K562 (cell line): ENCODE results near the gene ABCC1. TPM values are rescaled to one million over a fixed set of nuclear protein-coding genes. Genes with fewer than 3 reads are reported as not detected.

Source experiments
- ATAC-seq: fragments of 200-7000 bp; cut with Tn5 transposase; 3 replicates; pipeline ENCODE4 v1.9.1; 2020; ENCODE audit warnings: moderate library complexity
- BruUV-seq: library from RNA; stranded (reverse); fragments of 400-500 nt; replicated peaks from 2 replicates; lab custom pipeline; 2021; lab: Mats Ljungman, UMichigan
- CTCF ChIA-PET: fragments of 300-600 bp; formaldehyde crosslinking; extraction: SDS; loops from one replicate; lab custom pipeline; 2021; ENCODE audit warnings: low intra/inter-chr PET ratio; lab: Yijun Ruan, JAX
- POLR2A ChIA-PET: fragments of 300-600, 350-650 bp; sonication (Branson Sonifier 250); formaldehyde crosslinking; extraction: SDS; loops from one replicate; lab custom pipeline; 2021; ENCODE audit warnings: antibody characterized with exemption, inconsistent platforms; lab: Yijun Ruan, JAX
- DNase-seq, 4 experiments: peaks; one replicate each; pipeline versions ENCODE4 v3.0.0 to v3.0.0-alpha.2; 2011 to 2018; ENCODE audit warnings: low spot score in 3 of 4, mixed read lengths in 3 of 4; ENCODE audit errors: extremely low read depth in 1 of 4
- FAIRE-seq: peaks from 2 replicates; lab custom pipeline; 2011; peaks lifted over from hg19 to GRCh38; lab: Jason Lieb, UNC
- H2AFZ ChIP-seq: 2 replicates; pipeline ENCODE4 v1.6.0; 2011; ENCODE audit warnings: low read depth, low read length, control low read depth, inconsistent platforms
- H3K27ac ChIP-seq: fragments of 200-600 bp; 3 replicates; pipeline ENCODE4 v1.8.0; 2011; ENCODE audit warnings: low read depth, mild to moderate bottlenecking, control low read depth, inconsistent platforms, low read length, moderate library complexity, mixed read lengths; ENCODE audit errors: extremely low read depth
- H3K27me3 ChIP-seq, 2 experiments: fragments of 300-600 bp in 1 of 2; 2 replicates in 1 of 2; 3 replicates in 1 of 2; pipeline versions ENCODE4 v1.6.0 to v1.8.0; 2011; ENCODE audit warnings: inconsistent platforms in 2 of 2, low read length in 2 of 2, mild to moderate bottlenecking in 1 of 2, mixed read lengths in 1 of 2, moderate library complexity in 1 of 2; ENCODE audit not compliant: control insufficient read depth in 2 of 2, insufficient read depth in 2 of 2
- H3K36me3 ChIP-seq: fragments of 300-600 bp; 3 replicates; pipeline ENCODE4 v1.8.0; 2011; ENCODE audit warnings: mild to moderate bottlenecking, low read length, inconsistent platforms; ENCODE audit not compliant: control insufficient read depth, insufficient read depth
- H3K4me1 ChIP-seq, 2 experiments: fragments of 200-600 bp in 1 of 2; replicated peaks in 1 of 2; 2 replicates in 1 of 2; 3 replicates in 1 of 2; pipeline versions ENCODE4 v1.5.1 to v1.8.0; 2011; ENCODE audit warnings: inconsistent platforms in 2 of 2, low read length in 2 of 2, mild to moderate bottlenecking in 1 of 2, mixed read lengths in 1 of 2, moderate library complexity in 1 of 2; ENCODE audit not compliant: control insufficient read depth in 2 of 2, insufficient read depth in 2 of 2
- H3K4me2 ChIP-seq: 2 replicates; pipeline ENCODE4 v1.6.1; 2011; ENCODE audit warnings: low read length, control low read depth, inconsistent platforms, mixed read lengths; ENCODE audit not compliant: insufficient read depth
- H3K4me3 ChIP-seq: fragments of 200-600 bp; sonication (generic), shearing (Covaris generic); 2 replicates; pipeline ENCODE4 v1.5.1; 2016; ENCODE audit warnings: control low read depth, inconsistent platforms
- H3K79me2 ChIP-seq: fragments of 200-600 bp; 3 replicates; pipeline ENCODE4 v1.8.0; 2011; ENCODE audit warnings: low read length, inconsistent platforms; ENCODE audit not compliant: control insufficient read depth, insufficient read depth
- H3K9ac ChIP-seq, 2 experiments: 2 replicates each; pipeline versions ENCODE4 v1.6.0 to v1.6.1; 2011; ENCODE audit warnings: low read depth in 2 of 2, low read length in 2 of 2, control low read depth in 1 of 2, inconsistent platforms in 1 of 2, mild to moderate bottlenecking in 1 of 2, mixed read lengths in 1 of 2; ENCODE audit not compliant: insufficient read depth in 1 of 2
- H3K9me1 ChIP-seq: one replicate; pipeline ENCODE4 v1.6.0; 2011; ENCODE audit warnings: inconsistent platforms, mild to moderate bottlenecking, low read length, moderate library complexity; ENCODE audit not compliant: control insufficient read depth, insufficient read depth
- H3K9me3 ChIP-seq: replicated peaks from 2 replicates; pipeline ENCODE4 v1.5.1; 2011; ENCODE audit warnings: low read depth, low read length, inconsistent platforms; ENCODE audit not compliant: control insufficient read depth, insufficient read depth
- H4K20me1 ChIP-seq: replicated peaks from 2 replicates; pipeline ENCODE4 v1.6.1; 2011; ENCODE audit warnings: low read length, inconsistent platforms, mixed read lengths; ENCODE audit not compliant: control insufficient read depth, insufficient read depth
- BCOR ChIP-seq: fragments of 450-650 bp; IDR thresholded peaks from 2 replicates; pipeline ENCODE4 v1.6.1; 2016
- CAMTA2 ChIP-seq: fragments of 250-450 bp; sonication (Bioruptor Pico); conservative IDR thresholded peaks from 2 replicates; pipeline ENCODE4 v1.5.1; 2022
- HOMEZ ChIP-seq: fragments of 250-450 bp; sonication (Bioruptor Pico); IDR thresholded peaks from 2 replicates; pipeline ENCODE4 v1.4.0; 2020; ENCODE audit warnings: mild to moderate bottlenecking, moderate library complexity
- RBM25 ChIP-seq: fragments of 200-400 bp; formaldehyde crosslinking; IDR thresholded peaks from 2 replicates; pipeline ENCODE4 v1.6.1; 2018; ENCODE audit warnings: low read length, low read depth, moderate library complexity; ENCODE audit not compliant: severe bottlenecking
- RFX1 ChIP-seq: fragments of 450-650 bp; IDR thresholded peaks from 2 replicates; pipeline ENCODE4 v1.6.1; 2016; ENCODE audit warnings: mild to moderate bottlenecking, moderate library complexity
- SAP30 ChIP-seq: fragments of 200-600 bp; sonication (generic); IDR thresholded peaks from 2 replicates; pipeline ENCODE4 v1.6.1; 2012; ENCODE audit warnings: borderline replicate concordance, low read depth, mild to moderate bottlenecking, moderate library complexity, low read length, control low read depth, inconsistent platforms; ENCODE audit not compliant: insufficient read depth, poor library complexity, severe bottlenecking
- SMARCA4 ChIP-seq: fragments of 450-650 bp; IDR thresholded peaks from 2 replicates; pipeline ENCODE4 v1.6.1; 2016
- TRIM28 ChIP-seq: fragments of 450-650 bp; IDR thresholded peaks from 2 replicates; pipeline ENCODE4 v1.6.1; 2017
- ZFP36 ChIP-seq: fragments of 150-350 bp; IDR thresholded peaks from 2 replicates; pipeline ENCODE4 v1.6.1; 2018; ENCODE audit warnings: low read length, low read depth; ENCODE audit not compliant: partially characterized antibody
- ZNF133 ChIP-seq: fragments of 250-450 bp; sonication (Bioruptor Pico); IDR thresholded peaks from 2 replicates; pipeline ENCODE4 v1.4.0; 2020; ENCODE audit warnings: mild to moderate bottlenecking
- ZNF217 ChIP-seq: sonication (generic); formaldehyde crosslinking; IDR thresholded peaks from 2 replicates; pipeline ENCODE4 v1.8.0; 2022; ENCODE audit warnings: mild to moderate bottlenecking, missing genetic modification reagents
- WGBS: fragments of 100-300 bp; shearing (Covaris generic); methylation state at CpG from one replicate; pipeline ENCODE4 v1.1.6; 2016; ENCODE audit warnings: low coverage, mixed read lengths; ENCODE audit not compliant: insufficient coverage; ENCODE audit errors: missing lambda C conversion rate; 5-methylcytosine and 5-hydroxymethylcytosine counted together
- in situ Hi-C: fragments of 300-500 bp; cut with MboI; formaldehyde crosslinking; loops from 4 replicates; pipeline ENCODE4 v1.15.0; 2018; ENCODE audit warnings: inconsistent platforms, mixed read lengths
- intact Hi-C: fragments of 100-400 bp; cut with micrococcal nuclease; formaldehyde crosslinking; loops from 2 replicates; pipeline ENCODE4 v1.14.2; 2022
- polyA plus RNA-seq, 8 experiments: library from polyadenylated mRNA; depleted of rRNA in 4 of 8; stranded (reverse) in 5 of 8; unstranded in 3 of 8; fragments of >200 nt; fragmentation: Nextera tagmentation in 2 of 8; fragmentation: Illumina TruSeq in 1 of 8; extraction: Ambion mirVana in 2 of 8; extraction: Trizol in 1 of 8; gene quantifications; 2 replicates each; pipeline versions ENCODE4 v1.2.1 to v1.2.3, GENCODE V29; 2011 to 2014; ENCODE audit warnings: inconsistent platforms in 1 of 8, missing spikeins in 1 of 8
- total RNA-seq, 7 experiments: library from RNA; depleted of rRNA in 6 of 7; stranded (reverse); fragments of >200 nt in 6 of 7; fragmentation: Illumina TruSeq in 2 of 7; extraction: Trizol in 2 of 7; gene quantifications; 2 replicates each; pipeline versions ENCODE4 v1.2.1 to v1.2.3, GENCODE V29; 2011 to 2021; ENCODE audit warnings: low replicate concordance in 1 of 7
- TF ChIP-seq, protein P1 (sequence below): sonication (generic); formaldehyde crosslinking; IDR thresholded peaks from 2 replicates; pipeline ENCODE4 v1.8.1; 2023; ENCODE audit warnings: mild to moderate bottlenecking, missing genetic modification reagents

The ABCC1 gene
- total and polyA plus RNA-seq, 9 of the 15 experiments (the other 6 are each of a cell fraction or from before 2014, with no cell fraction given): 3.9 to 41.6 (median 10.0) TPM

DNA sequence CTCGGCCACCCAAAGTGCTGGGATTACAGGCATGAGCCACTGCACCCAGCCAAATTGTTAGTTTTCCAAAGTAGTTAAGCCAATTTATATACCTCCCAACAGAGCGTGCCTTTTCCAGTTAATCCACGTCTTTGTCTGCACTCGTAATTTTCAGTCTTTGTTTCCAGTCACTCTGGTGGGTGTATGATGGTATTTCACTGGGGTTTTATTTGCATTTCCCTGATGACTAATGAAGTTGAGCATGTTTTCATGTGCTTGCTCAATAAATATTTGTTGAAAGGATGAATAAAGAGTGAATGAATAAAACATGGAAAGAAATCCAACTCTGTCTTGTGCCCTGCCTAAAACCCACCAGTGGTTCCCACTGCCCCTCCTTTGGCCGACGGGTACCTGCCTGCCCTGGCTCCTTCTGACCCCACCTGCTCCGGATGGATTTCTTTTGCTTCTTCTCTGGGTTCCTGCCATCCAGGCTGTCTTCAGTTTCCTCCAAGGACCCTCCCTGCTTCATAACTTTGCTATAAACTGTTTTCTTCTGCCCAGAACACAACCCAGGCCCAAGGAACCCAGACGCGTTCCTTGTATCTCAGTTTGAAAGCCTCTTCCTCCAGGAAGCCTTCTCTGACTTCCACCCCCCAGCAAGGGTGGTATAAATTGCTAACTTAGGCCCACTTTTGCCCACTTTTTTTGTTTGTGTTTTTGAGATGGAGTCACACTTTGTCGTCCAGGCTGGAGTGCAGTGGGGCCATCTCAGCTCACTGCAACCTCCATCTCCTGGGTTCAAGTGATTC is 3.0 kb upstream of the ABCC1 start:
- H3K36me3 ChIP-seq: no peaks in the 10 kb centered on the region
- ChIA-PET POLR2A (interaction anchor here (1.0 kb wide), 1 partner anchor 10 kb away, joined by 3 read pairs; no protein-coding TSS in a partner anchor), CTCF (no interaction called here)
- DNase-seq (no peak), ATAC-seq (no peak), FAIRE-seq (no peak)
- intact Hi-C loops (loop anchor here (10.0 kb wide), 1 partner anchor 72 kb away; no protein-coding TSS in a partner anchor), in situ Hi-C loops (no loop called here)
- H4K20me1 ChIP-seq: no peaks in the 10 kb centered on the region
- no peak overlapping the region for H3K27ac ChIP-seq
- H3K27me3 ChIP-seq: no peaks in the 10 kb centered on the region
- H3K79me2 ChIP-seq: peaks cover 19% of the 10 kb centered on the region
- WGBS: 75% methylated on average over 10 of the region's 10 CpGs
- TF ChIP-seq ZFP36 (peak; percentile 93), RBM25 (peak; percentile 5), BCOR (0 out of 2 replicates have a peak, but pooled peaks have one; percentile 31), ZNF133 (no peak)
- H3K9ac ChIP-seq: no peak overlapping the region
- no peaks in the 10 kb centered on the region for H3K9me1 ChIP-seq
- no peak overlapping the region for H3K4me3 ChIP-seq
- no peak overlapping the region for H2AFZ ChIP-seq
- no peak overlapping the region for H3K4me2 ChIP-seq
- H3K9me3 ChIP-seq: no peaks in the 10 kb centered on the region
- no TSS peak for BruUV-seq
- H3K4me1 ChIP-seq: peaks cover 13 to 20% of the 10 kb centered on the region in 2 experiments

GRCh38 chr16:15947983-15948509 is 1.4 kb upstream of the ABCC1 start:
- 85% methylated on average over 4 of the region's 4 CpGs for WGBS
- TF ChIP-seq ZNF217: no peak
- no peak for TF ChIP-seq SMARCA4
- no peak for TF ChIP-seq RFX1
- TF ChIP-seq SAP30: no peak
- TF ChIP-seq, protein P1, sequence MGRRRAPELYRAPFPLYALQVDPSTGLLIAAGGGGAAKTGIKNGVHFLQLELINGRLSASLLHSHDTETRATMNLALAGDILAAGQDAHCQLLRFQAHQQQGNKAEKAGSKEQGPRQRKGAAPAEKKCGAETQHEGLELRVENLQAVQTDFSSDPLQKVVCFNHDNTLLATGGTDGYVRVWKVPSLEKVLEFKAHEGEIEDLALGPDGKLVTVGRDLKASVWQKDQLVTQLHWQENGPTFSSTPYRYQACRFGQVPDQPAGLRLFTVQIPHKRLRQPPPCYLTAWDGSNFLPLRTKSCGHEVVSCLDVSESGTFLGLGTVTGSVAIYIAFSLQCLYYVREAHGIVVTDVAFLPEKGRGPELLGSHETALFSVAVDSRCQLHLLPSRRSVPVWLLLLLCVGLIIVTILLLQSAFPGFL (CRISPR knock-in tag): no peak
- TF ChIP-seq HOMEZ (CRISPR knock-in tag): no peak
- TF ChIP-seq CAMTA2 (CRISPR knock-in tag): no peak
- TF ChIP-seq TRIM28: no peak

More at GRCh38 chr16:15947983-15948509, 1.4 kb upstream of the ABCC1 start:
- FAIRE-seq: no peak
- H3K9ac ChIP-seq: no peak overlapping the region
- no peak for DNase-seq
- H3K4me1 ChIP-seq: peaks cover 24 to 26% of the 10 kb centered on the region in 2 experiments
- H4K20me1 ChIP-seq: no peaks in the 10 kb centered on the region
- no peak overlapping the region for H3K27ac ChIP-seq
- POLR2A ChIA-PET: no interaction called here
- no peaks in the 10 kb centered on the region for H3K9me3 ChIP-seq
- H3K27me3 ChIP-seq: no peaks in the 10 kb centered on the region
- H3K9me1 ChIP-seq: no peaks in the 10 kb centered on the region
- H2AFZ ChIP-seq: no peak overlapping the region
- in situ Hi-C loops (no loop called here), intact Hi-C loops (loop anchor here (10.0 kb wide), 1 partner anchor 73 kb away; no protein-coding TSS in a partner anchor)
- no TSS peak for BruUV-seq
- CTCF ChIA-PET: no interaction called here
- no peaks in the 10 kb centered on the region for H3K36me3 ChIP-seq
- H3K79me2 ChIP-seq: peaks cover 35% of the 10 kb centered on the region
- H3K4me3 ChIP-seq: no peak overlapping the region
- no peak overlapping the region for H3K4me2 ChIP-seq
- ATAC-seq: no peak
